GM12878 (cell line): ENCODE measurements around the gene THSD8. TPM values are rescaled to one million over a fixed set of nuclear protein-coding genes. Genes with fewer than 3 reads are reported as not detected.

Source experiments
- CUX1 ChIP-seq: IDR thresholded peaks from 2 replicates; pipeline ENCODE4 v1.6.1; 2012; ENCODE audit warnings: improper control_type of control experiment, low read depth, low read length; ENCODE audit not compliant: insufficient replicate concordance
- E2F4 ChIP-seq: IDR thresholded peaks from 2 replicates; pipeline ENCODE4 v1.6.1; 2012; ENCODE audit warnings: low read depth, low read length, improper control_type of control experiment
- E2F8 ChIP-seq: fragments of 450-650 bp; IDR thresholded peaks from 2 replicates; pipeline ENCODE4 v1.6.1; 2018; ENCODE audit warnings: mild to moderate bottlenecking, low read depth, moderate library complexity; ENCODE audit not compliant: partially characterized antibody
- EGR1 ChIP-seq, 2 experiments: IDR thresholded peaks; 1 replicate in 1 of 2; 2 replicates in 1 of 2; pipeline ENCODE4 v1.6.1; 2011 to 2012; ENCODE audit warnings: low read depth in 2 of 2, low read length in 2 of 2, borderline replicate concordance in 1 of 2, mild to moderate bottlenecking in 1 of 2, moderate library complexity in 1 of 2
- KLF5 ChIP-seq: fragments of 450-650 bp; IDR thresholded peaks from 2 replicates; pipeline ENCODE4 v1.6.1; 2014; ENCODE audit warnings: mild to moderate bottlenecking; ENCODE audit not compliant: partially characterized antibody
- MXI1 ChIP-seq: fragments of 150-350 bp; IDR thresholded peaks from 2 replicates; pipeline ENCODE4 v1.6.1; 2011; ENCODE audit warnings: low read depth, mild to moderate bottlenecking, inconsistent platforms, low read length, improper control_type of control experiment
- SMC3 ChIP-seq: IDR thresholded peaks from 2 replicates; pipeline ENCODE4 v1.6.1; 2011; ENCODE audit warnings: low read length, improper control_type of control experiment, borderline replicate concordance
- TCF12 ChIP-seq: IDR thresholded peaks from 2 replicates; pipeline ENCODE4 v1.6.1; 2011; ENCODE audit warnings: low read depth, mild to moderate bottlenecking, low read length
- ZNF592 ChIP-seq: fragments of 450-650 bp; IDR thresholded peaks from 2 replicates; pipeline ENCODE4 v1.6.1; 2017; ENCODE audit warnings: mild to moderate bottlenecking, moderate library complexity
- polyA plus RNA-seq, 11 experiments: library from polyadenylated mRNA; depleted of rRNA in 4 of 11; unstranded in 6 of 11; stranded (reverse) in 5 of 11; fragments of >200 nt; fragmentation: Nextera tagmentation in 4 of 11; fragmentation: Illumina TruSeq in 1 of 11; extraction: Ambion mirVana in 4 of 11; extraction: Trizol in 1 of 11; gene quantifications; 1 replicate in 1 of 11; 2 replicates in 10 of 11; pipeline versions ENCODE4 v1.2.1 to v1.2.3, GENCODE V29; 2011 to 2016; ENCODE audit warnings: inconsistent platforms in 2 of 11, missing spikeins in 2 of 11, low read depth in 1 of 11
- total RNA-seq, 4 experiments: library from RNA; depleted of rRNA in 3 of 4; stranded (reverse); fragments of >200 nt in 3 of 4; fragmentation: Illumina TruSeq in 1 of 4; extraction: Trizol in 1 of 4; gene quantifications; 2 replicates each; pipeline versions ENCODE4 v1.2.1 to v1.2.3, GENCODE V29; 2013 to 2021

The THSD8 gene
- total and polyA plus RNA-seq, 10 of the 15 experiments (the other 5 are each of a cell fraction or from before 2014, with no cell fraction given) = 0.24 to 32.3 (median 21.3) TPM; not detected in 2

- TF ChIP-seq CUX1 (no peak), ZNF592 (peak; percentile 70; the same call in 1 of the 2 replicates), KLF5 (no peak), EGR1 (IDR thresholded peaks at IDR 0.05; ENCODE audit: borderline replicate concordance in 1 of 2, low read depth in 2 of 2, low read length in 2 of 2) (no peak), SMC3 (peak; percentile 91), TCF12 (no peak), E2F4 (no peak), E2F8 (no peak), MXI1 (peak; percentile 32; the same call in 1 of the 2 replicates)
Observed at GRCh38 chr19:12847159-12848139, 45.6 kb downstream of the THSD8 start (continued).
